Left colon (tissue), 2 donors: ENCODE data around the gene ADAM19. TPM values are rescaled to one million over a fixed set of nuclear protein-coding genes. Genes with fewer than 3 reads are reported as not detected.

ENCODE experiments used
- ATAC-seq: fragments of 200-7000 bp; cut with Tn5 transposase; one replicate; pipeline ENCODE4 v1.9.1; 2020; ENCODE audit warnings: mild to moderate bottlenecking, moderate library complexity
- DNase-seq, 2 donors: peaks; one replicate each; pipeline ENCODE4 v3.0.0-alpha.2; 2020
- intact Hi-C, 2 donors: fragments of 100-400 bp; cut with DNase I in 1 of 2; cut with micrococcal nuclease in 1 of 2; formaldehyde crosslinking; loops; one replicate each; pipeline versions ENCODE4 v1.11.2 to v1.14.0; 2022; cut with DNase I, micrococcal nuclease
- total RNA-seq, 2 donors: library from RNA; stranded (reverse); fragmentation: NEBNext Ultra II Directional; extraction: Animal tissue kit (Norgen Biotek cat#: 25700); gene quantifications; one replicate each; pipeline ENCODE4 v1.2.1, GENCODE V29; 2021
- donor health status: DM: no; HTN: no; CAD: no.
- donor health status: DM: yes; HTN: yes; CAD: no.

The ADAM19 gene
- total RNA-seq, 2 donors from 2014 or later = 2.7 to 9.1 TPM

GRCh38 chr5:157546456-157547100 is 29.0 kb downstream of the ADAM19 start:
- intact Hi-C loops = no loop called here
- ATAC-seq (no peak), DNase-seq (no peak)

DNA sequence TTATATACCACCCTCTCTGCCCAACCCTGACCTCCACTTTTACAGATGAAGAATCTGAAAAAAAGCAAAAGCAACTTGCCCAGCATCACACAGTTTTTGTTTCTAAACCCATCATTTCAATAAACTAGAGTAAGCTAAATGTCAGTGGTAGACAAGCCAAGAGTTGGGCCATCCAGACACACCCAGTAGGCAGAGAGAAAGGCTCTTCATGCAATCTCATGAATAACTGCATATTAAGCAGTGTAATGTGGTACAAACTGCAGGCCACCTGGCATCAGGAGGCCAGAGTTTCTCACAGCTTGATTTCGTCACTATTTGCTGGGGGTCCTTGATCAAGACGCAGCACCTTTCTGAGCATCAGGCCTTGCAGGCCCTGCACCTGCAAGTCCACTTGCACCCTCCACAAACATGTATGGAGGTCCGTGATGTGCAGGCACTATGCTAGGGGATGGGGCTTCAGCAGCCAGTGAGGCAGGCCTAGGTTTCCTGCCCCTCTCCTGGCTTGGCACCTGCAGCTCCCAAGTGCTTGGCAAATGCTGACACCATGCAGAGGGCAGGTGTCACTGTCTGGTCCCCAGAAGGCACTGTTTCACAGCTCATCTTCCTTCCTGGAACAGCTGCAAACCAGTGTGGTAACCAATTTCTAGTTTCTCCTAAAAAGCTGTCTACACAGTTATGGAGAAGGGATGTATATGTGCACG is 29.8 kb downstream of the ADAM19 start:
- DNase-seq (no peak), ATAC-seq (no peak)
- intact Hi-C loops = no loop called here

DNA sequence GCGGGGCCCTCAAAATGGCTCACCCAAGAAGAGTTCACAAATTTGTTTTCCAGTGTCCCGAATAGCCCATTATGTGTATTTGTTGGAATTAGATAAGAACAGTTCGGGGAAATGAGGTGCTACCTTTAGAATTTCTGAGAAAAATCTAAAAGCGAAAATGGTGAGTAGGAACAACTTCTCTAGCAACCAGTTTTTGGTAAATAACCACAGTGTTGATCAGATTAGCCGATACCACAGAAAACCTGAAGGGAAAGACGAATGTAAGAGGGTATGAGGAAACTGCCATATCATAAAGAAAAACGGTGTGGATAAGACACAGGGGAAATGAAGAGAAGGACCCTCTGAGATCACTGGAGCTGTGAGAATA is 31.0 kb downstream of the ADAM19 start:
- ATAC-seq = no peak

GRCh38 chr5:157543825-157544622 is 31.6 kb downstream of the ADAM19 start:
- DNase-seq = no peak
- ATAC-seq = no peak
- intact Hi-C loops = no loop called here

More for the DNA sequence above, 31.0 kb downstream of the ADAM19 start:
- DNase-seq = no peak
- intact Hi-C loops = no loop called here

DNA sequence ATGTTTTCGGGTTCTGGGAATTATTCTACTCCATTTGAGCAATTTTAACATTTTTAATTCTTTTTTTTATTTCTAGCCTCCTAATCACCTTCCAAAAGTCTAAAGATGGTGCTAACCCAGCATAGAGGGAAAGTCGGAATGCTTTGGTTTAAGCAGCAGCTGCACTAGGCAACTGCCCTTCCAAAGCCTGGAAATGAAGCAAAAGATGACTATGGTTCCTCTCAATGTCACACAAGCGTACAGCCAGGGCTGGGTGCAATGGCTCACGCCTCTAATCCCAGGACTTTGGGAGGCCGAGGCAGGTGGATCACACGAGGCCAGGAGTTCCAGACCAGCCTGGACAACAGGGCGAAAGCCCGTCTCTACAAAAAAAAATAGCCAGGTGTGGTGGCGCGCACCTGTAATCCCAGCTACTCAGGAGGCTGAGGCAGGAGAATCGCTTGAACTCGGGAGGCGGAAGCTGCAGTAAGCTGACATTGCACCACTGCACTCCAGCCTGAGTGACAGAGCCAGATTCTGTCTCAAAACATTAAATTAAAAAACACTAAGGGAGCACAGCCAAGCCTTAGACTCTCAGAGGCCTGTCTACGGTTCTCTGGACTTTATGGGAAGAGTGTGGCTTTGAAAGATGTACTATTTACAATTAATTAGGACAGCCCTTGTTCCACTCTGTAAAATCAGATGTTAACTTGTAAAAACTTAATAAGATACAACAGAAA is 33.1 kb downstream of the ADAM19 start:
- peak in 1 of 2 donors; percentile 19 for DNase-seq
- ATAC-seq = no peak
- intact Hi-C loops = no loop called here

GRCh38 chr5:157541447-157542118 is 34.0 kb downstream of the ADAM19 start:
- ATAC-seq (no peak), DNase-seq (no peak)
- intact Hi-C loops = no loop called here

DNA sequence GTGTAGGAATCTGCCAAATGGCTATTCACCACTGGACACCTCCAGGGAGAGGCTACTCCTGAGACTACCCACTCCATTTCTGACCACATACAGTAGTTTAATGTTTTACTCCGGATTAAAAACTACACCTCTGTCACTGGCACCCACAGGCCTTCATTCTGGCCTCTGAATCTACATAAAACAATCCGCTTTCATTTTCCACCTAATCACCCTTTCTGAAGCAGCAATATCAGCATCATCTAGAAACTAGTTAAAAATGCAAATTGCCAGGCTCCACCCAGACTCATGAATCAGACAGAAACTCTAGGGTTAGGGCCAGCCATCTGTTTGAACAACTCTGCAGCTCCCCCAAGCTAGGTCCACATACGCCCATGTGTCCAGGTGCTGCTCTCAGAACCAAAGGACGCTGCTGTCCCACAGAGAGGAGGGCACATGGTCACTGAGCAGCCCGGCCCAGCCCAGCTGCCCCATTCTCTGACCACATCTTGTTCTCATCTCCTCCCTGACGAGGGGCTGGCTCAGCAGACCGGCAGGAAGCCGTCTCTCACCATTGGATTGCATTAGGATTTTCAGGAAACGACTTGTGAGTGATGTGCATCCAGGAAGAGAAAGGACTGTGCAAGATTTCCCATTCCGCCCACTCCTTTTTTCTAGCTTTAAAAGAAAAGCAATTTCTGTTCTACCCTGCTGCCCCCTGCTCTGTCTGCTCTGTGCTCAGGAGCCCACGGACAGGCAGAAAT is 34.7 kb downstream of the ADAM19 start:
- intact Hi-C loops = no loop called here
- ATAC-seq (peak; percentile 30), DNase-seq (peak; percentile 48 to 70)

DNA sequence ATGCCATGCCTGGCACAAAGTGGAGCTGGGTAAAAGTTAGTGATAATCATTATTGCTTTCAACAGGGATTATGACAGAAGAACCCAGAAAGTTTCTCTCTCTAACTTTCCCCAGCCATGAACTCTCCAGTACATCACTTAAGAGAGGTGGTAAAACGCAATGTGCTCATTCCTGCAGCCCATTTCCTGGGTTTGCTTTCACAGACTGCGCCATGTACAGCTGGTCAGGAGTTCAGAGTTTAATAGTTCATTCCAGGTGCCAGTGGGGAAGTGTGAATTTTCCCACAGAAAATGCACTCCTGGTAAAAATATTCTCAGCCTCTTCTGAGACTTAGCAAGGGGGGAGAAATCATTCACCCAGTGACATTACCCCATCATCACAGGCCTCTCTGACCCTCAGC is 35.5 kb downstream of the ADAM19 start:
- DNase-seq (no peak), ATAC-seq (no peak)
- intact Hi-C loops = no loop called here

- no peak for DNase-seq
- ATAC-seq = no peak
- intact Hi-C loops = no loop called here
These were observed 36.0 kb downstream of the ADAM19 start for GRCh38 chr5:157539503-157540022.

DNA sequence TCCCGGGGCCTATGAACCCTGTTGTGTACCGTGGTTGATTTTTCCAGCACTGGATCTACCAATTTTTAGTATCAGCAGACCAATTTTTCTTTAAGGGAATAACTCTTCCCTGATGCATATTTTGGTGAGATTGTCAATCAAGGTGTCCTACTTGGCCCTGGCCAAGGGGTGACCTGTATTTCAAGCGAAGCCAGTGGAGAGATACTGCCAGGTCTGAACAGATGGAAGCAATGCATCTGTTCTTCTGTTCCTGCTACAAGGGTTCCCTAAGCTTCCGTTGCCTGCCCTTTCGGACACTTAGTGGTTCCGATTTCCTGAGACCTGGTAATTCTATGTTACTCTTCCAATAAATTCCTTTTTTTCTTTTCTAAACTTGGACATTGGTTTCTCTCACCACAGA is 37.3 kb downstream of the ADAM19 start:
- DNase-seq = no peak
- intact Hi-C loops = no loop called here

GRCh38 chr5:157535042-157535865 is 40.3 kb downstream of the ADAM19 start:
- DNase-seq (peak in 1 of 2 donors; percentile 49), ATAC-seq (peak; percentile 14)
- intact Hi-C loops = no loop called here

More for the DNA sequence above, 37.3 kb downstream of the ADAM19 start:
- no peak for ATAC-seq

DNA sequence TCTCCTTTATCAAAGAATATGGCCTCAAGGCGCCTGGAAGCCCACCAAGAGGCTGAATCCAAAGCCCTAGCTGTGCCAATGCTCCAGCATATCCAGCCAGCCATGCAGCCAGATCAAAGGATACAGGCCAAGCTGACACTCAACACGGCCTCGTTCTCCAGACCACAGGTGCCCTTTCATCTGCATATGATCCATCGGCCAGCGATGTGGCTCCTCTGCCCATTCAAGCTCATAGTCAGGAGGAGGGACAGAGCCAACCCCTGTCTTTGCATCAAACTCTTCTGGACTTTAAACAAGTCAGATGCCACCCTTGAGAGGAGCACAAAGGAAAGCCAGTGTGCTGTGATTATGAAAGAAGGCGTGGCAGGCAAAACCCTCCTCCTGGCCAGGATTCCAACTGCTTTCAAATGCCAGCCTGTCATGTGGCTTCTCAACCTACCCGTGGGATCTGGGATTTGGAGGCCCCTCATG is 42.5 kb downstream of the ADAM19 start:
- peak; percentile 52 for ATAC-seq
- DNase-seq = no peak
- intact Hi-C loops = no loop called here

DNA sequence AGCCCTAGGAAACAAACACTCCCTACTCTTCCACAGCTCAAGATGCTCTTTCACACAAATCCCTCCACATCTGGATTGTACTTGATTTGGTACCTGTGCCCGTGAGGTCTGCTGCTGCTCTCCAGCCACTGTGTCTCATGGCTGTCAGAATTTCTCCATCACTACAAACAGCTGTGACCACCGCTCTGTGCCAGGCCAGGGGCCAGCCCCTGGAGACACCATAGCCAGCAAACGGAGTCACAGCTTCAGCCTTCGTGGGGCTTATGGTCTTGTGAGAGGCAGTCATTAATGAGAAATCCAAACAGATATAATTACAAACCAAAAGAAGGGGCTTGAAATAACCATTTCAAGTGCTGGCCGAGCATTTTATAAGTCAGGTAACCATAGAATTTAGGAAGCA is 43.6 kb downstream of the ADAM19 start:
- intact Hi-C loops = no loop called here
- no peak for ATAC-seq
- no peak for DNase-seq

DNA sequence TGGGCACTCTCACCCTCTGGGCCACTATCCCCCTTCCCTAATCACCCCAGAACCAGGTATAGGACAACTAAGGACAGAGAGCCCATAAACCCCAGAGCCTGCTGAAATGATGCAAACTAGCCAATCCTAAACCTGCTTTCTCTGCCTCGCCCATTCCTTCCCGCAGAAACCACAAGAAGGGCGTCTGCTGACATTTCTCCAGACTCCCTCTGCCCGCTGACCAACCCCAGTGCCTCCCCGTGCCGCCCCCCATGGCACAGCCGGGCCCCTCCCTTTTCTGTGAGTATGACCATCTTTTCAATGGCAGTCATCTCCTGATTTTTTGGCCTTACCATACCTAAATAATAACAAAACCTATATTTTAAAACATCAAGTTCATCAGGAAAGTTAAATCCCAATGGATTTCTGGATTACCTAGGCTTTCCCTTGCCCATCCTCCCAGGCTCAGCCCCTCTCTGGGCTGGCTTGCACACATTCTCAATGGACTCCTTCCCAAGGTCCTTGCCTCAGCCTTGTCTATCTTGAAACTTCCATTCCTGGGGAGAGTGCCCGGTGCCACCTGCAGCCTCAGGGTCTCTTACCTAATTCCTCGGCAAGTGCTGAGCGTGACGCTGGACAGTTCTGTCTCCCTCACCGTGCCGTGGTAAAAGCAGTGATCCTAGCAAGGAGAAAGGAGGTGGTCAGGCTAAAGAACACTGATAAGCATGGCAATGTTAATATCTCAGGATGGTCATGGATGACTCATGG is 45.2 kb downstream of the ADAM19 start:
- ATAC-seq (no peak), DNase-seq (no peak)
- intact Hi-C loops = no loop called here

- no peak for ATAC-seq
- no peak for DNase-seq
- intact Hi-C loops = no loop called here
These were observed 46.6 kb downstream of the ADAM19 start for GRCh38 chr5:157529002-157529401.

- ATAC-seq = peak; percentile 74
- peak; percentile 31 to 51 for DNase-seq
- intact Hi-C loops = no loop called here
These were observed 47.4 kb downstream of the ADAM19 start for GRCh38 chr5:157528036-157528632.
